Hepatocyte (in vitro differentiated cells): ENCODE measurements around the gene TSSC4.

Experiments
- CTCF ChIP-seq: fragments of 200-600 bp; sonication (generic); IDR thresholded peaks from 2 replicates; pipeline ENCODE4 v1.5.1; 2016; ENCODE audit warnings: antibody characterized with exemption, mild to moderate bottlenecking; ENCODE audit not compliant: poor library complexity
- EZH2 ChIP-seq: fragments of 200-600 bp; sonication (generic); IDR thresholded peaks from 2 replicates; pipeline ENCODE4 v1.6.1; 2016; ENCODE audit warnings: antibody characterized with exemption, mild to moderate bottlenecking, borderline replicate concordance
- EZH2phosphoT487 ChIP-seq: fragments of 200-600 bp; sonication (generic); IDR thresholded peaks from one replicate; pipeline ENCODE4 v1.6.1; 2018; ENCODE audit warnings: antibody characterized with exemption, mild to moderate bottlenecking, low read depth, moderate library complexity; ENCODE audit not compliant: unreplicated experiment, severe bottlenecking

- no peak for TF ChIP-seq CTCF
- no peak for TF ChIP-seq EZH2
- no peak for TF ChIP-seq EZH2phosphoT487
Measured at GRCh38 chr11:2399488-2400068, 972 bp upstream of the TSSC4 start.
